H9 (cell line): Measurements from ENCODE around the gene ADARB2. TPM values are rescaled to one million over a fixed set of nuclear protein-coding genes. Genes with fewer than 3 reads are reported as not detected.

Source experiments
- DNase-seq: peaks from one replicate; pipeline ENCODE4 v3.0.0-alpha.2; 2017
- H2AFZ ChIP-seq: one replicate; pipeline ENCODE4 v1.6.1; 2013; ENCODE audit warnings: mild to moderate bottlenecking, low read length, control low read depth, moderate library complexity
- H2AK5ac ChIP-seq: 2 replicates; pipeline ENCODE4 v1.6.1; 2013; ENCODE audit warnings: low read length, control low read depth, mixed read lengths; ENCODE audit not compliant: insufficient read length
- H2BK120ac ChIP-seq: one replicate; pipeline ENCODE4 v1.6.1; 2013; ENCODE audit warnings: low read depth, mild to moderate bottlenecking, low read length, control low read depth, inconsistent platforms; ENCODE audit not compliant: poor library complexity, severe bottlenecking
- H2BK12ac ChIP-seq: 2 replicates; pipeline ENCODE4 v1.6.1; 2013; ENCODE audit warnings: low read length, control low read depth, mixed read lengths, low read depth; ENCODE audit not compliant: insufficient read length
- H2BK15ac ChIP-seq: 2 replicates; pipeline ENCODE4 v1.6.1; 2013; ENCODE audit warnings: low read depth, low read length, control low read depth
- H2BK20ac ChIP-seq: one replicate; pipeline ENCODE4 v1.6.1; 2013; ENCODE audit warnings: low read depth, mild to moderate bottlenecking, low read length, control low read depth, inconsistent platforms; ENCODE audit not compliant: poor library complexity, severe bottlenecking
- H2BK5ac ChIP-seq: 2 replicates; pipeline ENCODE4 v1.6.1; 2013; ENCODE audit warnings: low read length, control low read depth, mixed read lengths; ENCODE audit not compliant: insufficient read length
- H3K14ac ChIP-seq: 2 replicates; pipeline ENCODE4 v1.6.1; 2013; ENCODE audit warnings: low read length, control low read depth; ENCODE audit not compliant: insufficient read depth
- H3K18ac ChIP-seq: 2 replicates; pipeline ENCODE4 v1.6.1; 2013; ENCODE audit warnings: low read depth, mild to moderate bottlenecking, mixed read lengths, low read length, control low read depth; ENCODE audit not compliant: insufficient read length
- H3K23ac ChIP-seq: 2 replicates; pipeline ENCODE4 v1.6.1; 2013; ENCODE audit warnings: low read length, control low read depth, mixed read lengths, low read depth; ENCODE audit not compliant: insufficient read length
- H3K23me2 ChIP-seq: 2 replicates; pipeline ENCODE4 v1.6.1; 2013; ENCODE audit warnings: low read depth, mild to moderate bottlenecking, mixed read lengths, low read length, control low read depth; ENCODE audit not compliant: insufficient read length, poor library complexity, severe bottlenecking
- H3K27ac ChIP-seq: 2 replicates; pipeline ENCODE4 v1.5.1; 2013; ENCODE audit warnings: low read length, control low read depth, mixed read lengths, low read depth; ENCODE audit not compliant: insufficient read length
- H3K27me3 ChIP-seq: 2 replicates; pipeline ENCODE4 v1.6.1; 2013; ENCODE audit warnings: low read length, control low read depth, inconsistent platforms; ENCODE audit not compliant: insufficient read depth
- H3K4ac ChIP-seq: 2 replicates; pipeline ENCODE4 v1.6.1; 2013; ENCODE audit warnings: low read depth, mild to moderate bottlenecking, control low read depth, inconsistent platforms, low read length, moderate library complexity
- H3K4me1 ChIP-seq: 2 replicates; pipeline ENCODE4 v1.6.1; 2013; ENCODE audit warnings: low read length, control low read depth, inconsistent platforms; ENCODE audit not compliant: insufficient read depth
- H3K4me2 ChIP-seq: 2 replicates; pipeline ENCODE4 v1.6.1; 2013; ENCODE audit warnings: low read length, control low read depth, mixed read lengths; ENCODE audit not compliant: insufficient read length, insufficient read depth
- H3K56ac ChIP-seq: 2 replicates; pipeline ENCODE4 v1.6.1; 2013; ENCODE audit warnings: low read depth, mild to moderate bottlenecking, mixed read lengths, low read length, control low read depth; ENCODE audit not compliant: insufficient read length
- H3K79me1 ChIP-seq: 2 replicates; pipeline ENCODE4 v1.6.1; 2013; ENCODE audit warnings: low read depth, mild to moderate bottlenecking, moderate library complexity, low read length, control low read depth, inconsistent platforms; ENCODE audit not compliant: insufficient read depth, poor library complexity, severe bottlenecking
- H3K79me2 ChIP-seq: 2 replicates; pipeline ENCODE4 v1.6.1; 2013; ENCODE audit warnings: low read length, control low read depth, inconsistent platforms; ENCODE audit not compliant: insufficient read depth
- H3K9ac ChIP-seq: 2 replicates; pipeline ENCODE4 v1.6.1; 2013; ENCODE audit warnings: low read length, control low read depth, mixed read lengths; ENCODE audit not compliant: insufficient read length; ENCODE audit errors: extremely low read depth
- H3K9me3 ChIP-seq: one replicate; pipeline ENCODE4 v1.6.1; 2013; ENCODE audit warnings: low read depth, low read length, inconsistent platforms; ENCODE audit not compliant: control insufficient read depth
- H3T11ph ChIP-seq: one replicate; pipeline ENCODE4 v1.6.1; 2013; ENCODE audit warnings: mild to moderate bottlenecking, low read length, control low read depth, inconsistent platforms
- H4K20me1 ChIP-seq: one replicate; pipeline ENCODE4 v1.6.1; 2013; ENCODE audit not compliant: control insufficient read depth, insufficient read length, insufficient read depth
- H4K5ac ChIP-seq: 2 replicates; pipeline ENCODE4 v1.6.1; 2013; ENCODE audit warnings: low read depth, mild to moderate bottlenecking, mixed read lengths, low read length, control low read depth; ENCODE audit not compliant: insufficient read length
- H4K8ac ChIP-seq: replicated peaks from 2 replicates; pipeline ENCODE4 v1.6.1; 2013; ENCODE audit warnings: low read length, control low read depth, mixed read lengths, low read depth; ENCODE audit not compliant: insufficient read length
- H4K91ac ChIP-seq: 2 replicates; pipeline ENCODE4 v1.6.1; 2013; ENCODE audit warnings: low read depth, mild to moderate bottlenecking, moderate library complexity, mixed read lengths, low read length, control low read depth; ENCODE audit not compliant: insufficient read length
- H3K27ac Mint-ChIP-seq, 3 experiments: 2 replicates in 2 of 3; 3 replicates in 1 of 3; pipeline ENCODE4 v1.8.0; 2020 to 2021; ENCODE audit warnings: mixed read lengths in 3 of 3, mild to moderate bottlenecking in 1 of 3, moderate library complexity in 1 of 3
- H3K27me3 Mint-ChIP-seq: 2 replicates; pipeline ENCODE4 v1.8.0; 2021; ENCODE audit warnings: low read depth, mild to moderate bottlenecking, moderate library complexity, mixed read lengths
- H3K36me3 Mint-ChIP-seq, 3 experiments: 2 replicates in 2 of 3; 3 replicates in 1 of 3; pipeline ENCODE4 v1.8.0; 2020 to 2021; ENCODE audit warnings: low read depth in 3 of 3, mixed read lengths in 3 of 3; ENCODE audit not compliant: insufficient read depth in 1 of 3
- H3K4me1 Mint-ChIP-seq, 2 experiments: 2 replicates each; pipeline ENCODE4 v1.8.0; 2020; ENCODE audit warnings: mixed read lengths in 2 of 2
- H3K4me3 Mint-ChIP-seq, 2 experiments: 2 replicates in 1 of 2; 3 replicates in 1 of 2; pipeline ENCODE4 v1.8.0; 2020 to 2021; ENCODE audit warnings: mild to moderate bottlenecking in 2 of 2, mixed read lengths in 2 of 2, moderate library complexity in 1 of 2
- H3K9me3 Mint-ChIP-seq, 2 experiments: 2 replicates in 1 of 2; 3 replicates in 1 of 2; pipeline ENCODE4 v1.8.0; 2020; ENCODE audit warnings: mild to moderate bottlenecking in 2 of 2, mixed read lengths in 2 of 2, moderate library complexity in 1 of 2
- WGBS: extraction: QIAGEN DNeasy Blood & Tissue Kit; methylation state at CpG from one replicate; pipeline ENCODE4 v1.1.7; 2013; ENCODE audit warnings: missing lambda C conversion rate, low lambda C conversion rate, mixed read lengths; ENCODE audit not compliant: insufficient read length; ENCODE audit errors: extremely low coverage; 5-methylcytosine and 5-hydroxymethylcytosine counted together
- total RNA-seq: library from RNA; stranded (reverse); gene quantifications from 2 replicates; pipeline ENCODE4 v1.2.1, GENCODE V29; 2021
- TF ChIP-seq, protein P1 (sequence below): fragments of 200-600 bp; sonication (generic); conservative IDR thresholded peaks from 3 replicates; pipeline ENCODE4 v1.8.0; 2021; ENCODE audit warnings: antibody characterized with exemption, mild to moderate bottlenecking

ADARB2 gene
- total RNA-seq, 1 experiment from 2014 or later: 0.87 TPM

DNA sequence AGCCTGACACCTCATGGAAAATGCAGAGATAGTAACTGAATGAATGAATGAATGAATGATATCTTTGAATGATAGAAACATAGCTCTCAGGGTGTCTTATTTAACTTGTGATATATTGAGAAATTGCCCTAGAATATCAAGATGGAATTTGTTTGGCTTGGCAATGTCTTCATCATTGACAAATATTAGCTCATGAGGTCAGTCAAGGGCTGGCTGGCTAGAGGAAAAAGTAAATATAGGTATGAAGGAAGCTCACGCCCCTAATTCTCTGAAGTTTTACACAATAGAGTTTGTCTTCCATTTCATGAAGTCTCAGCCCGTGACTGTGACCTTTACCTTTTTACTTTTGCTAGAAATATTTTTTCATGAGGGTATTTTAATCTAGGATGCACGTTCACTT lies 305.2 kb downstream of the ADARB2 start:
- Mint-ChIP-seq H3K27ac (no peak overlapping the region), H3K4me1 (peaks cover 28 to 29% of the 10 kb centered on the region in 2 experiments), H3K9me3 (peaks cover 17 to 18% of the 10 kb centered on the region in 2 experiments), H3K36me3 (peaks cover 0 to 10% (median 2%) of the 10 kb centered on the region in 3 experiments; a peak in 4 of 7 replicates), H3K4me3 (no peak overlapping the region), H3K27me3 (peaks cover 3% of the 10 kb centered on the region)
- Histone ChIP-seq H3K27me3 (no peaks in the 10 kb centered on the region), H4K5ac (no peak overlapping the region), H4K8ac (no peak overlapping the region), H3K27ac (no peak overlapping the region), H3K4me2 (no peak overlapping the region), H3K9me3 (no peaks in the 10 kb centered on the region), H2BK20ac (no peak overlapping the region), H2BK5ac (no peak overlapping the region), H3K23me2 (no peaks in the 10 kb centered on the region), H3K18ac (no peak overlapping the region), H4K20me1 (no peaks in the 10 kb centered on the region), H2BK15ac (no peak overlapping the region), H3K9ac (no peak overlapping the region), H3K4me1 (no peaks in the 10 kb centered on the region; the same call in 1 of the 2 replicates), H3K23ac (no peak overlapping the region), H2AK5ac (no peak overlapping the region), H3K79me2 (no peaks in the 10 kb centered on the region), H4K91ac (no peak overlapping the region), H3K79me1 (no peaks in the 10 kb centered on the region), H3K4ac (no peak overlapping the region), H3K56ac (no peak overlapping the region), H3K14ac (no peak overlapping the region), H2AFZ (no peak overlapping the region), H2BK12ac (no peak overlapping the region), H3T11ph (no peak overlapping the region), H2BK120ac (no peak overlapping the region)
- no CpG with 5 or more reads among the region's 3 CpGs for WGBS
- DNase-seq: no peak
- TF ChIP-seq, protein P1, sequence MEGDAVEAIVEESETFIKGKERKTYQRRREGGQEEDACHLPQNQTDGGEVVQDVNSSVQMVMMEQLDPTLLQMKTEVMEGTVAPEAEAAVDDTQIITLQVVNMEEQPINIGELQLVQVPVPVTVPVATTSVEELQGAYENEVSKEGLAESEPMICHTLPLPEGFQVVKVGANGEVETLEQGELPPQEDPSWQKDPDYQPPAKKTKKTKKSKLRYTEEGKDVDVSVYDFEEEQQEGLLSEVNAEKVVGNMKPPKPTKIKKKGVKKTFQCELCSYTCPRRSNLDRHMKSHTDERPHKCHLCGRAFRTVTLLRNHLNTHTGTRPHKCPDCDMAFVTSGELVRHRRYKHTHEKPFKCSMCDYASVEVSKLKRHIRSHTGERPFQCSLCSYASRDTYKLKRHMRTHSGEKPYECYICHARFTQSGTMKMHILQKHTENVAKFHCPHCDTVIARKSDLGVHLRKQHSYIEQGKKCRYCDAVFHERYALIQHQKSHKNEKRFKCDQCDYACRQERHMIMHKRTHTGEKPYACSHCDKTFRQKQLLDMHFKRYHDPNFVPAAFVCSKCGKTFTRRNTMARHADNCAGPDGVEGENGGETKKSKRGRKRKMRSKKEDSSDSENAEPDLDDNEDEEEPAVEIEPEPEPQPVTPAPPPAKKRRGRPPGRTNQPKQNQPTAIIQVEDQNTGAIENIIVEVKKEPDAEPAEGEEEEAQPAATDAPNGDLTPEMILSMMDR: no peak
